Glutamatergic neuron (in vitro differentiated cells): ENCODE measurements around the gene HOXB5. TPM values are rescaled to one million over a fixed set of nuclear protein-coding genes. Genes with fewer than 3 reads are reported as not detected.

ENCODE experiments used
- DNase-seq: peaks from one replicate; pipeline ENCODE4 v3.0.0; 2022
- H3K27ac Mint-ChIP-seq: one replicate; pipeline ENCODE4 v1.8.0; 2020; ENCODE audit warnings: mild to moderate bottlenecking, mixed read lengths, inconsistent platforms; ENCODE audit not compliant: unreplicated experiment
- H3K27me3 Mint-ChIP-seq: one replicate; pipeline ENCODE4 v1.8.0; 2020; ENCODE audit warnings: mild to moderate bottlenecking, moderate library complexity, mixed read lengths, inconsistent platforms; ENCODE audit not compliant: unreplicated experiment
- H3K36me3 Mint-ChIP-seq: one replicate; pipeline ENCODE4 v1.8.0; 2020; ENCODE audit warnings: mild to moderate bottlenecking, mixed read lengths, inconsistent platforms; ENCODE audit not compliant: unreplicated experiment
- H3K4me1 Mint-ChIP-seq: one replicate; pipeline ENCODE4 v1.8.0; 2020; ENCODE audit warnings: mild to moderate bottlenecking, low read depth, mixed read lengths, inconsistent platforms; ENCODE audit not compliant: unreplicated experiment
- H3K4me3 Mint-ChIP-seq: one replicate; pipeline ENCODE4 v1.8.0; 2020; ENCODE audit warnings: mild to moderate bottlenecking, mixed read lengths, inconsistent platforms; ENCODE audit not compliant: unreplicated experiment
- H3K9me3 Mint-ChIP-seq: one replicate; pipeline ENCODE4 v1.8.0; 2020; ENCODE audit warnings: mild to moderate bottlenecking, moderate library complexity, mixed read lengths, inconsistent platforms; ENCODE audit not compliant: unreplicated experiment
- total RNA-seq: library from RNA; stranded (reverse); fragmentation: NEBNext Ultra II Directional; extraction: Animal tissue kit (Norgen Biotek cat#: 25700); gene quantifications from one replicate; pipeline ENCODE4 v1.2.1, GENCODE V29; 2021; ENCODE audit not compliant: unreplicated experiment
- TF ChIP-seq, protein P1 (sequence below): fragments of 200-600 bp; sonication (generic); IDR thresholded peaks from one replicate; pipeline ENCODE4 v1.5.0; 2021; ENCODE audit not compliant: partially characterized antibody, unreplicated experiment

Gene HOXB5
- total RNA-seq, 1 donor from 2014 or later = not detected

DNA sequence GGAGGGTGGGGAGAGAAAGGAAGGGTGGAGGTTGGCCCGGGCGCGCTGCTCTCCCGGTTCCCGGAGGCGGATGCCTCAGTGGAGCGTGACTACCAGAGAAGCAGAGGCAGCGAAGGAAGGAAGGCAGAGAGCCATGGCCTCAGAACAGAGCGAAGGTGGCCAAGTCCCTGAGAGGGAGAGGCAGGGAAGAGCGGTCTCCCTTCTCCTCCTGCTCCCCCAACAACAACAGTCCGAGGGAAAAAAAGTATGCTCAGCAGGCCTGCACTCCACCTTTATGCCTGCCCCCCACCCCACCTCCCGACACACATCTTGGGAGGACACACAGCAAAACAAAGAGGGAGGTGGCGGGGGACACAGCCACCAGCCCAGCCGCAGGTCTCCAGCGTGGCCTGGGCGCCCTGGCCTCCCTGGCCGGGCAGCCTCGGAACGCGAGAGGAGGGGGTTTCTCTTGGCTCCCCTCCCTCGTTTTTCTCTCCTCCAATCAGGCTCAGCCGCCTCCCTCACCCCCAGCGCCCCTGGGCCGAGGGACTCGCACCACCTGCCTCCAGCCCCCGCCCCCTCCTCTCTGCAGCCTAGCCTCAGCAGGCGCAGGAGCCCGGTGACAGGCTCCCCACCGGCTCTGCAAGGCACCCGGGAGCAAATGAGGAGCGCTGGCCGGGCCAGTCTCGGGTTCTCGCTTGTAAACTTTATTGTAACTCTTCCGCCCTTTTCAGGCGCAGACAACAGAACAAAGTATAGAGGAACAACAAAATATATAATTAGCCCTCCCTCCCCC is 18.3 kb upstream of the HOXB5 start:
- Mint-ChIP-seq H3K4me1 (peaks cover 3% of the 10 kb centered on the region), H3K9me3 (peaks cover 13% of the 10 kb centered on the region), H3K27ac (no peak overlapping the region), H3K27me3 (peaks cover 59% of the 10 kb centered on the region), H3K36me3 (no peaks in the 10 kb centered on the region), H3K4me3 (peak overlapping the region; percentile 87)
- no peak for DNase-seq
- TF ChIP-seq, protein P1, sequence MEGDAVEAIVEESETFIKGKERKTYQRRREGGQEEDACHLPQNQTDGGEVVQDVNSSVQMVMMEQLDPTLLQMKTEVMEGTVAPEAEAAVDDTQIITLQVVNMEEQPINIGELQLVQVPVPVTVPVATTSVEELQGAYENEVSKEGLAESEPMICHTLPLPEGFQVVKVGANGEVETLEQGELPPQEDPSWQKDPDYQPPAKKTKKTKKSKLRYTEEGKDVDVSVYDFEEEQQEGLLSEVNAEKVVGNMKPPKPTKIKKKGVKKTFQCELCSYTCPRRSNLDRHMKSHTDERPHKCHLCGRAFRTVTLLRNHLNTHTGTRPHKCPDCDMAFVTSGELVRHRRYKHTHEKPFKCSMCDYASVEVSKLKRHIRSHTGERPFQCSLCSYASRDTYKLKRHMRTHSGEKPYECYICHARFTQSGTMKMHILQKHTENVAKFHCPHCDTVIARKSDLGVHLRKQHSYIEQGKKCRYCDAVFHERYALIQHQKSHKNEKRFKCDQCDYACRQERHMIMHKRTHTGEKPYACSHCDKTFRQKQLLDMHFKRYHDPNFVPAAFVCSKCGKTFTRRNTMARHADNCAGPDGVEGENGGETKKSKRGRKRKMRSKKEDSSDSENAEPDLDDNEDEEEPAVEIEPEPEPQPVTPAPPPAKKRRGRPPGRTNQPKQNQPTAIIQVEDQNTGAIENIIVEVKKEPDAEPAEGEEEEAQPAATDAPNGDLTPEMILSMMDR = no peak

DNA sequence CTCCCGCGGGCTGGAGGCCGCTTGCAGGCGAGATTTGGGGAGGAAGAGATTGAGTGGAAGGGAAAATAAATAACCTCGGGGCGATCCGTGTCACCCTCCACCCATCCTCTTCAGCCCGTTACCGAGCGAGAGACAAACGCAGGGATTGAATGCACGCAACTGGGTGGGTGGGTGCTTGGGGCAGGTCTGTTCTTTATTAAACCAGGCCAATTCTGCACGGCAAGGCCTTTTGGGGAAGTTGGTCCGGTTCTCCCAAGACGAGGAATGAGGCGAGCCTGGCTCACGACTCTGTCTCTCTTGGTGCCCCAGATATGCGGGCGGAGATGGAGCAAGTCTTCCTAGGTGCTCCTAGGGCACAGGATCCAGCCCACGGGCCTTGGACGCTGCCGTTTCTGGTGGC is 17.6 kb upstream of the HOXB5 start:
- H3K27ac Mint-ChIP-seq = no peak overlapping the region
- H3K4me1 Mint-ChIP-seq = peaks cover 3% of the 10 kb centered on the region
- peaks cover 62% of the 10 kb centered on the region for H3K27me3 Mint-ChIP-seq

DNA sequence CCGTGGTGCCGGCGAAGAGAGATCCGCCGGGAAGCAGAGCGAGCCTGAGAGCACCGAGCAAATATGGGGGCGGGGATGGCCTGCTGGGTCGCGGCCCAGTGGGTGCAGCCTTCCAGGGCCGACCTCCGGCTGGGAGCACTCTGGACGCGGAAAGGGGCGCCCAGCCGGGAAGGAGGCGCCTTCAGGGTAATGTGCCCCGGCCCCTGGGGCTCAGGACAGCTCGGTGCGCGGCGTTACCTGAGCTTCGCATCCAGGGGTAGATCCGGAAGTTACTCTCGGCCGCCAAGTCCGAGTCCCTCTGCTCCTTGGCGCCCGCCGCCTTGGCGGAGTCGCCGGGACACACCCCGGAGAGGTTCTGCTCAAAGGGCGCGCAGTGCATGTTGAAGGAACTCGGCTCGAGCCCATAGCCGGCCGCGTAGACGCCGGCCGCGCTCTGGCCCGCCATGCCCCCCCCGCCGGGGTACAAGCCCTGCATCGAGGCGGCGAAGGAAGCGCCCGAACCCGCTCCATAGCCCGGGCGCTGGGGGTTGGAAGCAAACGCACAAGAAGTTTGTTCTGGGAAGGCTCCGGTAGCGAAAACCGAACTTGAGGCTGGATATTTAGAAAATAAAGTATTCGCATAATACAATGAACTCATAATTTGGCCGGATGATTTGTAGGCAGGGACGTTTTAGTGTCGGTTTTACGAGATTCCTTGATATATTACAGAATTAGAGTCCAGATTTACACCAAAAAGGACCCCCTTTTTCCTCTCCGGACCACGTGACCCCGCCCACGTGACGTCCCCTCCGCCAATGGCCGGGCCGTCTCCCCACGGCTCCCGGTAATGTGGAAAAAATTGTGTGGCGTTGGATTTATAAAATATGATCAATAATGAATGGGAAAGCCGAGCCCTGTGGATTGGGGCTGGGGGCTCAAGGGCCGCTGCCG is 17.0 kb upstream of the HOXB5 start, which contains the start of gene HOXB7:
HOXB7 (minus strand) TSS at position 736 of the 930 bp plus-strand sequence; CDS start at position 637, 99 bp downstream.
- TF ChIP-seq, protein P1 = no peak
- H3K27ac Mint-ChIP-seq = no peak within 1 kb of the TSS
- peaks cover 18% of the 10 kb centered on the region for H3K9me3 Mint-ChIP-seq
- H3K4me1 Mint-ChIP-seq = peaks cover 3% of the 10 kb centered on the region
- peaks cover 58% of the 10 kb centered on the region for H3K27me3 Mint-ChIP-seq
- H3K4me3 Mint-ChIP-seq = peak within 1 kb of the TSS; percentile 87
- DNase-seq = peak; percentile 72
- H3K36me3 Mint-ChIP-seq = no peaks in the 10 kb centered on the region

More for the DNA sequence above, 17.6 kb upstream of the HOXB5 start:
- peak overlapping the region; percentile 87 for H3K4me3 Mint-ChIP-seq
- DNase-seq = no peak
- peaks cover 18% of the 10 kb centered on the region for H3K9me3 Mint-ChIP-seq
- TF ChIP-seq, protein P1 = no peak
- H3K36me3 Mint-ChIP-seq = no peaks in the 10 kb centered on the region

DNA sequence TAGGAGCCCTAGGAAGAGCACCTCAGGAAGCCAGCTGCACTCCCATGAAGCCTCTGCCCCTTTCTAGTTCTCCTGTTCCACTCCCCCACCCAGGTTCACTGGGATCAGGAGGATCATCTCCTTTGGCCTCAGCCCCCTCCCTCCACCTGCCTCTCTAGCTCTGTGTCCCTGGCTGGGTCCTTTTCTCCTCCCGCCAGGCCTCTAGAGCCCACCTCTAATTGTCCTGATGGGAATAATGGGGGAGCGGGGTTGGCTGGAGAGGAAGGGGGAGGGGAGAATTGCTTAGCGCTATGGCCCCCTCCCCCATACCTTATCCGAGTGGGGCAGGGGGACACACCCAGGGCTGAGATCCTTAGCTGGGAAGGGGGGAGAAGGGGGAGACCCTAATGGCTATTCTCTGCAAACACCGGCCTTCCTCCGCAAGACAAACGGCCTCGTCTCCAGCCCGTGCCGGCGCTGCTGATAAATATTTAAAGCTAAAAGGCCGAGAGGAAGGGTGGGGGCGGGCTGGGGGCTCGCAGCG is 16.2 kb upstream of the HOXB5 start:
- no peak for DNase-seq
- H3K27me3 Mint-ChIP-seq = peaks cover 54% of the 10 kb centered on the region
- no peaks in the 10 kb centered on the region for H3K36me3 Mint-ChIP-seq
- H3K9me3 Mint-ChIP-seq = peaks cover 18% of the 10 kb centered on the region
- no peak overlapping the region for H3K4me3 Mint-ChIP-seq
- TF ChIP-seq, protein P1 = no peak
- H3K4me1 Mint-ChIP-seq = peaks cover 3% of the 10 kb centered on the region
- H3K27ac Mint-ChIP-seq = no peak overlapping the region
